CD4-positive, alpha-beta T cell treated with Interleukin-4 for 1 hour (primary cell): ENCODE results near the gene ADCK1.
A peak's percentile ranks its signal among the peaks of the same experiment; 100 is the strongest.
"Not testable (repeated sequence)": the region's sequence is repeated elsewhere in the genome, so short reads cannot be mapped to it uniquely, and the experiment has no call there.

ENCODE experiments used
- DNase-seq, 2 donors: peaks; one replicate each; pipeline ENCODE4 v3.0.0-alpha.2; 2020 to 2022

ADCK1 gene

GRCh38 chr14:77809011-77809410 lies 9.1 kb downstream of the ADCK1 start:
- no peak for DNase-seq

GRCh38 chr14:77812028-77812427 lies 12.1 kb downstream of the ADCK1 start:
- DNase-seq, result no peak

- DNase-seq, result not testable (repeated sequence)
Observed at GRCh38 chr14:77812682-77813081, 12.8 kb downstream of the ADCK1 start.

DNA sequence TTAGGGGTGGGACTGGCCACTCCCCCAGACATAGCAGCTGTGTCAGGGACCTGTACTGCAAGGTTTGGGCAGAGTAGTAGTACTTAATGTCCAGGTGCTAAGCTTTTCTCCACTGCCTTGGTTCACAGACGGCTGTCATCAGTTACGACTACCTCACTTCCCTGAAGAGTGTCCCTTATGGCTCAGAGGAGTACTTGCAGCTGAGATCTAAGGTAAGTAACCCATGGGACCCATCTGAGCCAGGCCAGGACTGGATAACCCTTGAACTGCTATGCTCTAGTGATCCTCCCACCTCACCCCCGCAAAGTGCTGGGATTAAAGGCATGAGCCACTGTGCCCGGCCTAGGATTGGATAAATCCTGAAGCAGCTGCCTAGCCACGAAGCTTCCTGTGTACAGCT lies 22.4 kb downstream of the ADCK1 start:
- DNase-seq, result no peak

GRCh38 chr14:77822741-77823140 lies 22.8 kb downstream of the ADCK1 start:
- no peak for DNase-seq

GRCh38 chr14:77823378-77823777 lies 23.5 kb downstream of the ADCK1 start:
- no peak for DNase-seq

GRCh38 chr14:77825895-77826519 lies 26.1 kb downstream of the ADCK1 start:
- DNase-seq, result no peak

DNA sequence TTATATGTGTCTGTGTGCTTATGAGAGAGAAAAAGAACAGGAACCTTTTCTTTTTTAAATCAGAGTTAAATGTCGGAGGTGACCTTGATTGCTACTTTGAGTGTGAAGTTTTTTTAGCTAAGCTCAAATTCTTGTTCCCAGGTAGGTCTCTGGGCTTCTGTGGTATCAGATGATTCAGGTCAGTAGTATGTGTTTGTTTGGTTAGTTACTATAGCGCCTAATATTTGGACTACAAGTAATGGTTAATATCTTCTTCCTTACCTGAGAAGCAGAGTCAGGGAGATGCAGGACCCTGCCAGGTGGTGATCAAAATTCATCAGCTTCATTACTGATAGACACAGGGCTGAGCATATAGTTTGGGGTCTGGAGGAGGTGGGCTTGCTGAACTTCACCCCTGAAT lies 30.8 kb downstream of the ADCK1 start:
- DNase-seq, result no peak

DNA sequence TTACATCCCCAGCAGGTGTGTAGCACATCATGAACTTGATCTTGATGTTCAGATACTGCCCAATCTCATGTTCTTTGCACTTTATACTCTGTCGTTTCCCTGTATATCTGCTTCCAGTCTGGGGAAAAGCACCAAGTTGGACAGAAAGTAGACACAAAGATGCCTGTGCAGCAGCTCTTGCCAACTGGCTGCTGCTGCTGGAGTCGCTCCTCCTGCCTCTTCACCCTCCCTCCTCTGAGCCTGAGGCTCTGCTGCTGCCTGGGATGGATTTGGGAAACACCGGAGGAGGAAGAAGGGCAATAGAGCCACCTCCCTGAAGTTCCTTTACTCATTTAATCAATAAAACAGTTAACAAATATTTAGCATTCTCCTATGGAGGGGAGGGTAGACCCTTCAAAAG lies 32.4 kb downstream of the ADCK1 start:
- no peak for DNase-seq

DNA sequence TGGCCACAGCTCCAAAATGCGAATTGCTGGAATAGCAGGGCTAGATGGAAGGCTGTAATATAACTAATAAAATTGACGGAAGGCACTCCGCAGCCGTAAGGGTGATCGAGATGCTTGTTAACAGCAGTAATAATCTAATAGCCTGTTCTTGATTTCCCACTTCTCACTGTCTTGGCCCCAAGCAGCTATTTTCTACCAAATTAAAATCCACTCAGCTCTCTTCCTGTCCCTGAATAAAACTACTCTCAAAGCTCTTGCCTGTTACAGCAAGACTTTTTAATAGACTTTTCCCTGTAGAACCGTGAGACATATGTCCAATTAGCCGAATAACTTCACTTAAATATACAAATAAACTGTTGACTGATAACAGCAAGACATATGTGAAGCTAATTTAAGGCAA lies 38.0 kb downstream of the ADCK1 start:
- no peak for DNase-seq

- DNase-seq, result no peak
Observed at GRCh38 chr14:77838831-77839511, 39.1 kb downstream of the ADCK1 start.

DNA sequence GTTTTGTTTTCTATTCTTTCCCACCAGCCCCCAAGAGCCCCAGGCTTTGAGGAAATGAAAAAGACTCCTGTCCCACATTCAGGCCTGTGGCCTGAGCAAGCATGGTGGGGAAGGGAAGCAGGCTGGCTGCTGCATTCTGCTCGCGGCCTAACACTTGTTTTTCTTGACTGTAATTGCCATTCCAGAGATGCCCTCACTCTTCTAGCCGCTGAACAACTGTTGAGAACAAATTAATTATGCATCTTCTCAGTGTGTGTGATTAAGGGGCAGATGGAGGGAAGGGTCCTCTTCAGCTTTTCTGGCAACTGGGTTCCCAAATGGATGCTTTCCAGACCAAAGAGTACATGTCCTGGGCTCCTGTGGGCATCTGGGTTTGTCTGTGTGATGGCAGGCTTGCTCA lies 43.3 kb downstream of the ADCK1 start:
- DNase-seq, result no peak

DNA sequence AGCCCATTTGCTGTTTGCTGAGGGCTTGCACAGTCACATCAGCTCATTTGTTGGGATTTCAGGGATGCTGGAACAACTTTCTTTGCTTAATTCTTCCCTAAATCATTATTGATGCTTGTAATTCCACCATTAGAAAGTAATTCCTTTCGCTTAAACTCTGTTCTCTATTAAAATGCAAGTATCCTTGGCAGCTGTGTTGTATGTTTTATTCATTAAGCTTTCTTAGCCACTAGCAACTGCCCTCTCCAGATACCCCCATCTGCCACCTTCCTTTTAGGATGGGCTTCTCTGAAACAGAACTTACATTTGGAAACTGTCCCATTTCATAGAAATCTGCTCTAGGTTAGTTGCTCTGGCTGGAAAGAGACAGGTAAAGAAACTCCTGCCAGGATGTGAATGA lies 43.7 kb downstream of the ADCK1 start:
- no peak for DNase-seq

DNA sequence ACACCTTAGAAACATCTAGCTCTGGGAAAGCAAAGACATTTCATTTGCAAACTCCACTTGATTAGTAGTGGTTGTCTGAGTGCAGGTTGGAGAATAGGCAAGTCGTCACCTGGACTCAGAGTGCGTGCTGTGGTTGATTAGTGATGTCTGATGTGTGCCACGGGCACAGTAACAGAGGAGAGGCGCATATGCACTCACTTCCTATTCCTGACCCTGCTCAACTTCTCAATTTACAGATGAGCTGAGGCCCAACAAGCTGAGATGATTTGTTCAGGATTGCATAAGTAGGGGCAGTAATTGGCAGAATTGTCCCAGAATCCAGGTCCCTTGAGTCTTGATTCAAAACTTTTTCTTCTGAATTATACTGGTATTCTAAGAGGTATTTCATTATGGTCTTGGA lies 44.9 kb downstream of the ADCK1 start:
- no peak for DNase-seq

- DNase-seq, result no peak
Observed at GRCh38 chr14:77848031-77848430, 48.1 kb downstream of the ADCK1 start.

- DNase-seq, result no peak
Observed at GRCh38 chr14:77849711-77850110, 49.8 kb downstream of the ADCK1 start.

GRCh38 chr14:77853919-77854318 lies 54.0 kb downstream of the ADCK1 start:
- DNase-seq, result no peak

DNA sequence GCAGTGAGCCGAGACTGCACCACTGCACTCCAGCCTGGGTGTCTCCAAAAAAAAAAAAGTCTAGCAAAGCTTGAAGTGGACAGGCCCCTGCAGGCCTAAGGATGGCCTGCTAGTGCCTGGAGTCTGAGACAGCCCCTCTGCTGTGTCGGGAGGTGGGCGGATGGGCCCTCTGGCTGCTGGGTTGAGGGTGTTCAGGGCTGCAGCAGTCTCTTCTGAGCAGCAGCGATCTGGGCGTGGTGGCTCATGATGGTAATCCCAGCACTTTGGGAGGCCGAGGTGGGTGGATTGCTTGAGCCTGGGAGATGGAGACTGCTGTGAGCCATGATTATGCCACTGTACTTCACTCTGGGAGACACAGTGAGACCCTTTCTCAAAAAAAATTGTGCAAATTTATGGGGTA lies 57.0 kb downstream of the ADCK1 start:
- no peak for DNase-seq

- DNase-seq, result no peak
Observed at GRCh38 chr14:77859934-77860570, 60.1 kb downstream of the ADCK1 start.

- DNase-seq, result no peak
Observed at GRCh38 chr14:77861201-77861600, 61.3 kb downstream of the ADCK1 start.

DNA sequence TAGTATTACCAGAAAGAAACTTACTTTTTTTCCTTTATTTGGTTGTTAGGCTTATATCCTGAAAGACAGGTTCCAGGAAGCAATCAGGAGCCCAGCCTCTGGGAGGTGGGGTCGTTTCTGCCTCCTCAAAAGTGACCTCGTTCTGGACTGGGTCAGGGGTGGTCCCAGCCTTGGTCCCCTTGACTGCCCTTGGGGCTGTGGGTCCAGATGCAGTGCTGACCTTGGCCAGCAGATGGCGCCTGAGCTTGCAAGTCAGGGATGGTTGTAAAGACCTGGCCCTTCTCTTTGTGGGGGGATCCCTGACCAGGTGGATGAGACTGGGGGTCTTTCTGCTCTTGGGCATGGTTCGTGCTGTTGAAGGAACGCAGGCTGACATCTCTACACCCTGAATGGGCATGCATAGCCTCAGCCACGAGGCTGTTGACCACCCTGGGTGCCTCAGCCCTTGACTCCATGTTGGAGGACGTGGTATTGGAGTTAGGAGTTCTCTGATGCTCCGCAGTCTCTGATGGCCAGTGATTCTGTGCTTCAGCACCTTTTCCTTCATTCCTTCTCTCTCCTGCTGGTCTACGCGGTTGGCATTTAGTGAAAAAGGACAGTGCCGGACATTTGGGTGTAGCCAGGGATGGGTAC lies 62.4 kb downstream of the ADCK1 start:
- DNase-seq, result peak; percentile 56 to 60

- no peak for DNase-seq
Observed at GRCh38 chr14:77864085-77864484, 64.2 kb downstream of the ADCK1 start.

DNA sequence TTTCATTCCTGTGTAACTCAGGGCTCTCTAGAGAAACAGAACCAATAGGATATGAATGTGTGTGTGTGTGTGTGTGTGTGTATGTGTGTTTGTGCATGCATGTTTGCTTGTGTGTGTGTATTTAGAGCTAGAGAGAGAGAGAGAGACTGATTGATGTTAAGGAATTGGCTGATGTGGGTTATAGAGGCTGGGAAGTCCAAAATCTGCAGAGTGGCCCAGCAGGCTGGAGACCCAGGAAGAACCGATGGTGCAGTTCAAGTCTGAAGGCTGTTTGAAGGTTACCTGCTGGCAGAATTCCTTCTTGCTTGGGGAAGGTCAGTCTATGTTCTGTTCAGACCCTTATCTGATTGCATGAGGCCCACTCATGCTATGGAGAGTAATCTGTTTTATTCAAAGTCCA lies 64.7 kb downstream of the ADCK1 start:
- DNase-seq, result no peak

DNA sequence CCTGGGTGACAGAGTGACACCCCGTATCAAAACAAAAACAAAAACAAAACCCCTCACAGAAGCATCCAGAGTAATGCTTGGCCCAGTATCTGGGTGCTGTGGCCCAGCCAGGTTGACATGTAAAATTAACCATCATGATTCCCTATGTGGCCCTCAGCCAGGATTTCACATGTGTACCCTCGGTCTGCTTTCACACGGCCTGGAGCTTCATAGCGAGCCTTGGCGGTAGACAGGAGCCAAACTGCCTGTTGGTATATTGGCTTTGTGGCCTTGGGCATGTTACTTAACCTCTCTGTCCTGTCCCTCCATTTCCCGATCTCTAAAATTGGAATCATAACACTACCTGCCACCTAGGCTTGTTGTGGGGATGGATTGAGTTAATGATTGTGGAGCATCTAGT lies 65.5 kb downstream of the ADCK1 start:
- no peak for DNase-seq
